HepG2 (cell line): ENCODE results near the gene LMOD3. TPM values are rescaled to one million over a fixed set of nuclear protein-coding genes. Genes with fewer than 3 reads are reported as not detected.

Source experiments
- ATAC-seq: fragments of 200-7000 bp; cut with Tn5 transposase; 3 replicates; pipeline ENCODE4 v1.9.1; 2020; ENCODE audit warnings: mild to moderate bottlenecking, moderate library complexity
- BruUV-seq: library from RNA; stranded (reverse); fragments of 400-500 nt; replicated peaks from 2 replicates; lab custom pipeline; 2021; lab: Mats Ljungman, UMichigan
- CTCF ChIA-PET: fragments of 300-600 bp; formaldehyde crosslinking; extraction: SDS; loops from one replicate; lab custom pipeline; 2021; ENCODE audit warnings: low total read pairs, inconsistent platforms, low intra/inter-chr PET ratio; lab: Yijun Ruan, JAX
- POLR2A ChIA-PET: fragments of 350-600 bp; sonication (Branson Sonifier 250); formaldehyde crosslinking; loops from one replicate; lab custom pipeline; 2020; ENCODE audit warnings: antibody characterized with exemption, inconsistent platforms; lab: Yijun Ruan, JAX
- DNase-seq: peaks from one replicate; pipeline ENCODE4 v3.0.0-alpha.2; 2015; ENCODE audit warnings: low spot score
- FAIRE-seq: peaks from 3 replicates; lab custom pipeline; 2011; peaks lifted over from hg19 to GRCh38; lab: Jason Lieb, UNC
- H2AFZ ChIP-seq: one replicate; pipeline ENCODE4 v1.6.1; 2011; ENCODE audit warnings: low read length, inconsistent platforms
- H3K27ac ChIP-seq: fragments of 300-600 bp; 3 replicates; pipeline ENCODE4 v1.8.0; 2011; ENCODE audit warnings: mixed run types, mild to moderate bottlenecking, mixed read lengths, low read length, inconsistent platforms; ENCODE audit not compliant: insufficient read depth; ENCODE audit errors: extremely low read length
- H3K27me3 ChIP-seq, 2 experiments: fragments of 200-600 bp in 1 of 2; 2 replicates in 1 of 2; 3 replicates in 1 of 2; pipeline versions ENCODE4 v1.6.0 to v1.8.0; 2011; ENCODE audit warnings: low read length in 2 of 2, mild to moderate bottlenecking in 2 of 2, moderate library complexity in 2 of 2, inconsistent platforms in 1 of 2; ENCODE audit not compliant: insufficient read depth in 2 of 2, control insufficient read depth in 1 of 2
- H3K36me3 ChIP-seq, 2 experiments: fragments of 200-600 bp in 1 of 2; replicated peaks in 1 of 2; 2 replicates in 1 of 2; 3 replicates in 1 of 2; pipeline versions ENCODE4 v1.5.1 to v1.8.0; 2011; ENCODE audit warnings: low read length in 2 of 2, inconsistent platforms in 1 of 2; ENCODE audit not compliant: insufficient read depth in 2 of 2, control insufficient read depth in 1 of 2
- H3K4me1 ChIP-seq: 2 replicates; pipeline ENCODE4 v1.5.1; 2012; ENCODE audit warnings: low read length, inconsistent platforms; ENCODE audit not compliant: insufficient read depth
- H3K4me2 ChIP-seq: 2 replicates; pipeline ENCODE4 v1.6.0; 2011; ENCODE audit warnings: low read depth, low read length, inconsistent platforms
- H3K4me3 ChIP-seq, 3 experiments: fragments of 200-600 bp in 1 of 3; sonication (generic), shearing (Covaris generic) in 1 of 3; replicated peaks in 1 of 3; 2 replicates each; pipeline ENCODE4 v1.5.1; 2011 to 2016; ENCODE audit warnings: low read length in 3 of 3, inconsistent platforms in 2 of 3, low read depth in 2 of 3, mild to moderate bottlenecking in 2 of 3, control low read depth in 1 of 3, mixed read lengths in 1 of 3; ENCODE audit not compliant: insufficient read depth in 1 of 3
- H3K79me2 ChIP-seq: one replicate; pipeline ENCODE4 v1.6.1; 2011; ENCODE audit warnings: low read length, inconsistent platforms; ENCODE audit not compliant: insufficient read depth
- H3K9ac ChIP-seq: 2 replicates; pipeline ENCODE4 v1.6.0; 2011; ENCODE audit warnings: mild to moderate bottlenecking, low read depth, low read length, inconsistent platforms; ENCODE audit not compliant: insufficient read depth
- H3K9me3 ChIP-seq: 2 replicates; pipeline ENCODE4 v1.5.1; 2012; ENCODE audit warnings: mild to moderate bottlenecking, low read length
- H4K20me1 ChIP-seq: 2 replicates; pipeline ENCODE4 v1.6.0; 2011; ENCODE audit warnings: inconsistent platforms, mild to moderate bottlenecking, low read length, moderate library complexity; ENCODE audit not compliant: insufficient read depth
- CREB1 ChIP-seq, 2 experiments: fragments of 450-650 bp in 1 of 2; IDR thresholded peaks; 2 replicates each; pipeline ENCODE4 v1.6.1; 2016 to 2017; ENCODE audit warnings: control low read depth in 1 of 2, mild to moderate bottlenecking in 1 of 2, missing compliant biosample characterization in 1 of 2, missing genetic modification characterization in 1 of 2
- GMEB1 ChIP-seq: sonication (generic); formaldehyde crosslinking; IDR thresholded peaks from 2 replicates; pipeline ENCODE4 v1.5.1; 2020; ENCODE audit warnings: missing genetic modification reagents, mild to moderate bottlenecking, borderline replicate concordance
- SMC3 ChIP-seq: IDR thresholded peaks from 2 replicates; pipeline ENCODE4 v1.6.1; 2011; ENCODE audit warnings: low read length, improper control_type of control experiment
- TERF1 ChIP-seq: sonication (generic); formaldehyde crosslinking; IDR thresholded peaks from 2 replicates; pipeline ENCODE4 v1.8.0; 2022; ENCODE audit warnings: mild to moderate bottlenecking, missing genetic modification reagents, moderate library complexity
- ZMAT5 ChIP-seq: sonication (generic); formaldehyde crosslinking; IDR thresholded peaks from 2 replicates; pipeline ENCODE4 v1.5.0; 2020; ENCODE audit warnings: mild to moderate bottlenecking, low read depth, missing genetic modification reagents, borderline replicate concordance
- ZNF383 ChIP-seq: sonication (generic); formaldehyde crosslinking; IDR thresholded peaks from 2 replicates; pipeline ENCODE4 v1.4.0; 2020; ENCODE audit warnings: missing genetic modification reagents, mild to moderate bottlenecking, borderline replicate concordance
- ZNF792 ChIP-seq: IDR thresholded peaks from 2 replicates; pipeline ENCODE4 v1.6.1; 2016
- WGBS: methylation state at CpG from one replicate; pipeline ENCODE4 v1.1.6; 2017; ENCODE audit warnings: low lambda C conversion rate; 5-methylcytosine and 5-hydroxymethylcytosine counted together
- in situ Hi-C: cut with HindIII; loops from 2 replicates; pipeline ENCODE4 v1.10.0; 2017; ENCODE audit warnings: low pct_unique_long_range_greater_than_20kb; ENCODE audit not compliant: extremely low pct_ligation_motif_present
- intact Hi-C: fragments of 100-400 bp; cut with micrococcal nuclease; formaldehyde crosslinking; loops from one replicate; pipeline ENCODE4 v1.10.0; 2022; ENCODE audit not compliant: unreplicated experiment
- polyA plus RNA-seq, 8 experiments: library from polyadenylated mRNA; depleted of rRNA in 3 of 8; stranded (reverse) in 7 of 8; unstranded in 1 of 8; fragments of >200 nt; fragmentation: Illumina TruSeq in 4 of 8; extraction: Trizol in 4 of 8; gene quantifications; 2 replicates each; pipeline versions ENCODE4 v1.2.1 to v1.2.3, GENCODE V29; 2011 to 2016; ENCODE audit warnings: low read depth in 4 of 8, missing spikeins in 1 of 8, mixed read lengths in 1 of 8; ENCODE audit not compliant: insufficient read depth in 1 of 8
- total RNA-seq, 5 experiments: library from RNA; depleted of rRNA; stranded (reverse); fragments of >200 nt; fragmentation: Illumina TruSeq; extraction: Trizol; gene quantifications; 2 replicates each; pipeline ENCODE4 v1.2.3, GENCODE V29; 2016; ENCODE audit warnings: low read depth in 1 of 5

Gene LMOD3
- total and polyA plus RNA-seq, 2 of the 13 experiments (the other 11 are each of a cell fraction or from before 2014, with no cell fraction given): not detected

GRCh38 chr3:69120879-69121464 is 1.4 kb downstream of the LMOD3 start (continued):
- TF ChIP-seq ZNF383 (CRISPR knock-in tag) (no peak), GMEB1 (no peak), SMC3 (peak; percentile 84), ZMAT5 (CRISPR knock-in tag) (no peak)

- WGBS: 16% methylated on average over 5 of the region's 5 CpGs
- no peaks in the 10 kb centered on the region for H3K9me3 ChIP-seq
- no peaks in the 10 kb centered on the region for H3K79me2 ChIP-seq
- H3K9ac ChIP-seq: no peak overlapping the region
- CTCF ChIA-PET: no interaction called here
- no peak for FAIRE-seq
- no peaks in the 10 kb centered on the region for H3K4me1 ChIP-seq
- intact Hi-C loops (loop anchor here (1.0 to 5.0 kb wide), 3 partner anchors 187 to 552 kb away; no protein-coding TSS in a partner anchor), in situ Hi-C loops (loop anchor here (25.0 kb wide), 1 partner anchor 543 kb away; no protein-coding TSS in a partner anchor)
- H3K27me3 ChIP-seq: peaks cover 0 to 5% of the 10 kb centered on the region in 2 experiments; a peak in 1 of 5 replicates
- H3K27ac ChIP-seq: no peak overlapping the region
- POLR2A ChIA-PET: no interaction called here
- H3K36me3 ChIP-seq: no peaks in the 10 kb centered on the region
- no peak overlapping the region for H3K4me2 ChIP-seq
- BruUV-seq: no TSS peak
- H2AFZ ChIP-seq: no peak overlapping the region
- H4K20me1 ChIP-seq: no peaks in the 10 kb centered on the region
- no peak for ATAC-seq
- H3K4me3 ChIP-seq: no peak overlapping the region
- no peak for DNase-seq
- TF ChIP-seq TERF1 (CRISPR knock-in tag) (no peak), CREB1 (IDR thresholded peaks at IDR 0.05) (0 out of 2 replicates have a peak, but pooled peaks have one; percentile 9), CREB1 (CRISPR knock-in tag; IDR thresholded peaks at IDR 0.05) (no peak), ZNF792 (CRISPR knock-in tag) (no peak)
Measured at GRCh38 chr3:69119681-69120080, 2.7 kb downstream of the LMOD3 start.
